BLaER1 treated with 17β-estradiol and CSF1 and Interleukin-3, amounts not matched to agents 10 nM and 100 nM (cell line): ENCODE measurements around the gene KCNJ6.

Experiments used
- H3K27ac ChIP-seq, 11 experiments: shearing (Covaris generic); formaldehyde crosslinking; 2 replicates each; pipeline ENCODE4 v1.8.1; 2022
- H3K27me3 ChIP-seq, 11 experiments: shearing (Covaris generic); formaldehyde crosslinking; 2 replicates each; pipeline ENCODE4 v1.8.1; 2022
- H3K36me3 ChIP-seq, 11 experiments: shearing (Covaris generic); formaldehyde crosslinking; 2 replicates each; pipeline ENCODE4 v1.8.1; 2022
- H3K4me1 ChIP-seq, 10 experiments: shearing (Covaris generic); formaldehyde crosslinking; 2 replicates each; pipeline ENCODE4 v1.8.1; 2022
- H3K4me2 ChIP-seq, 11 experiments: shearing (Covaris generic); formaldehyde crosslinking; 2 replicates each; pipeline ENCODE4 v1.8.1; 2022
- H3K4me3 ChIP-seq, 10 experiments: shearing (Covaris generic); formaldehyde crosslinking; 2 replicates each; pipeline ENCODE4 v1.8.1; 2022
- H3K9ac ChIP-seq, 11 experiments: shearing (Covaris generic); formaldehyde crosslinking; 2 replicates each; pipeline ENCODE4 v1.8.1; 2022
- H3K9me3 ChIP-seq, 11 experiments: shearing (Covaris generic); formaldehyde crosslinking; replicated peaks in 1 of 11; 2 replicates each; pipeline ENCODE4 v1.8.1; 2022
- H4K20me1 ChIP-seq, 11 experiments: shearing (Covaris generic); formaldehyde crosslinking; 2 replicates each; pipeline ENCODE4 v1.8.1; 2022
- Cebpa-rat ChIP-seq, 11 experiments: shearing (Covaris generic); IDR thresholded peaks; 2 replicates each; pipeline ENCODE4 v1.8.1; 2022

The KCNJ6 gene

GRCh38 chr21:37561941-37562919 is 354.0 kb downstream of the KCNJ6 start:
- no peaks in the 10 kb centered on the region for H3K36me3 ChIP-seq
- H3K27ac ChIP-seq = peak overlapping the region in 1 of 11 experiments; percentile 92; a peak in 4 of 22 replicates
- no peaks in the 10 kb centered on the region for H4K20me1 ChIP-seq
- no peak for TF ChIP-seq Cebpa-rat (IDR thresholded peaks at IDR 0.05)
- peaks cover 0 to 50% (median 34%) of the 10 kb centered on the region in 11 experiments; a peak in 17 of 22 replicates for H3K9me3 ChIP-seq
- peak overlapping the region in 5 of 10 experiments; percentile 62 to 76 (median 70); a peak in 4 of 20 replicates for H3K4me3 ChIP-seq
- H3K4me1 ChIP-seq = peaks cover 39 to 64% (median 53%) of the 10 kb centered on the region in 10 experiments
- H3K9ac ChIP-seq = no peak overlapping the region
- H3K4me2 ChIP-seq = peak overlapping the region; percentile 80 to 96 (median 92)
- H3K27me3 ChIP-seq = no peaks in the 10 kb centered on the region

GRCh38 chr21:37561506-37561905 is 354.8 kb downstream of the KCNJ6 start:
- no peak for TF ChIP-seq Cebpa-rat (IDR thresholded peaks at IDR 0.05)
- H3K27me3 ChIP-seq = no peaks in the 10 kb centered on the region
- no peak overlapping the region for H3K4me3 ChIP-seq
- no peaks in the 10 kb centered on the region for H4K20me1 ChIP-seq
- H3K9ac ChIP-seq = no peak overlapping the region
- no peaks in the 10 kb centered on the region for H3K36me3 ChIP-seq
- peaks cover 46 to 64% (median 53%) of the 10 kb centered on the region in 10 experiments for H3K4me1 ChIP-seq
- H3K9me3 ChIP-seq = peaks cover 0 to 50% (median 34%) of the 10 kb centered on the region in 11 experiments; a peak in 17 of 22 replicates
- H3K27ac ChIP-seq = no peak overlapping the region
- peak overlapping the region in 2 of 11 experiments; percentile 93 to 96; a peak in 2 of 22 replicates for H3K4me2 ChIP-seq

GRCh38 chr21:37560385-37560784 is 355.9 kb downstream of the KCNJ6 start:
- Histone ChIP-seq H3K9me3 (peaks cover 0 to 50% (median 34%) of the 10 kb centered on the region in 11 experiments; a peak in 17 of 22 replicates), H3K27me3 (no peaks in the 10 kb centered on the region), H3K36me3 (no peaks in the 10 kb centered on the region), H3K27ac (no peak overlapping the region), H3K4me2 (no peak overlapping the region), H4K20me1 (no peaks in the 10 kb centered on the region), H3K9ac (no peak overlapping the region), H3K4me3 (no peak overlapping the region), H3K4me1 (peaks cover 47 to 64% (median 58%) of the 10 kb centered on the region in 10 experiments)
- no peak for TF ChIP-seq Cebpa-rat (IDR thresholded peaks at IDR 0.05)

GRCh38 chr21:37558676-37559211 is 357.5 kb downstream of the KCNJ6 start:
- H4K20me1 ChIP-seq = no peaks in the 10 kb centered on the region
- no peak overlapping the region for H3K4me2 ChIP-seq
- H3K27ac ChIP-seq = no peak overlapping the region
- no peaks in the 10 kb centered on the region for H3K36me3 ChIP-seq
- no peaks in the 10 kb centered on the region for H3K27me3 ChIP-seq
- TF ChIP-seq Cebpa-rat (IDR thresholded peaks at IDR 0.05) = no peak
- H3K9ac ChIP-seq = no peak overlapping the region
- peaks cover 0 to 50% (median 34%) of the 10 kb centered on the region in 11 experiments; a peak in 17 of 22 replicates for H3K9me3 ChIP-seq
- peaks cover 35 to 58% (median 51%) of the 10 kb centered on the region in 10 experiments for H3K4me1 ChIP-seq
- H3K4me3 ChIP-seq = no peak overlapping the region; a peak in 1 of 20 replicates
